Measurements from ENCODE around the gene SELPLG. TPM values are rescaled to one million over a fixed set of nuclear protein-coding genes. Genes with fewer than 3 reads are reported as not detected.

Gene SELPLG, protein sequence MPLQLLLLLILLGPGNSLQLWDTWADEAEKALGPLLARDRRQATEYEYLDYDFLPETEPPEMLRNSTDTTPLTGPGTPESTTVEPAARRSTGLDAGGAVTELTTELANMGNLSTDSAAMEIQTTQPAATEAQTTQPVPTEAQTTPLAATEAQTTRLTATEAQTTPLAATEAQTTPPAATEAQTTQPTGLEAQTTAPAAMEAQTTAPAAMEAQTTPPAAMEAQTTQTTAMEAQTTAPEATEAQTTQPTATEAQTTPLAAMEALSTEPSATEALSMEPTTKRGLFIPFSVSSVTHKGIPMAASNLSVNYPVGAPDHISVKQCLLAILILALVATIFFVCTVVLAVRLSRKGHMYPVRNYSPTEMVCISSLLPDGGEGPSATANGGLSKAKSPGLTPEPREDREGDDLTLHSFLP
- 0.34 TPM for total RNA-seq (ENCODE audit: unreplicated experiment)
- long read RNA-seq = 0 reads

GRCh38 chr12:108633534-108634248 lies at the start of gene SELPLG:
Gene SELPLG (minus strand): TSS chr12:108633894. CDS start chr12:108624307, 9,587 bp downstream.
- no peak within 1 kb of the TSS for H3K27ac Mint-ChIP-seq (ENCODE audit: unreplicated experiment)
- H3K4me3 Mint-ChIP-seq (ENCODE audit: unreplicated experiment) = no peak within 1 kb of the TSS
- H3K4me1 Mint-ChIP-seq (ENCODE audit: low read depth, unreplicated experiment) = peaks cover 26% of the 10 kb centered on the region
- DNase-seq = no peak
- H3K36me3 Mint-ChIP-seq (ENCODE audit: unreplicated experiment) = no peaks in the 10 kb centered on the region
- peaks cover 6% of the 10 kb centered on the region for H3K9me3 Mint-ChIP-seq (ENCODE audit: unreplicated experiment)
- H3K27me3 Mint-ChIP-seq (ENCODE audit: unreplicated experiment) = peaks cover 2% of the 10 kb centered on the region
- TF ChIP-seq, protein P1, sequence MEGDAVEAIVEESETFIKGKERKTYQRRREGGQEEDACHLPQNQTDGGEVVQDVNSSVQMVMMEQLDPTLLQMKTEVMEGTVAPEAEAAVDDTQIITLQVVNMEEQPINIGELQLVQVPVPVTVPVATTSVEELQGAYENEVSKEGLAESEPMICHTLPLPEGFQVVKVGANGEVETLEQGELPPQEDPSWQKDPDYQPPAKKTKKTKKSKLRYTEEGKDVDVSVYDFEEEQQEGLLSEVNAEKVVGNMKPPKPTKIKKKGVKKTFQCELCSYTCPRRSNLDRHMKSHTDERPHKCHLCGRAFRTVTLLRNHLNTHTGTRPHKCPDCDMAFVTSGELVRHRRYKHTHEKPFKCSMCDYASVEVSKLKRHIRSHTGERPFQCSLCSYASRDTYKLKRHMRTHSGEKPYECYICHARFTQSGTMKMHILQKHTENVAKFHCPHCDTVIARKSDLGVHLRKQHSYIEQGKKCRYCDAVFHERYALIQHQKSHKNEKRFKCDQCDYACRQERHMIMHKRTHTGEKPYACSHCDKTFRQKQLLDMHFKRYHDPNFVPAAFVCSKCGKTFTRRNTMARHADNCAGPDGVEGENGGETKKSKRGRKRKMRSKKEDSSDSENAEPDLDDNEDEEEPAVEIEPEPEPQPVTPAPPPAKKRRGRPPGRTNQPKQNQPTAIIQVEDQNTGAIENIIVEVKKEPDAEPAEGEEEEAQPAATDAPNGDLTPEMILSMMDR (IDR thresholded peaks at IDR 0.05; ENCODE audit: partially characterized antibody, unreplicated experiment) = no peak

GRCh38 chr12:108681317-108681716 lies 47.6 kb upstream of the SELPLG start:
- Mint-ChIP-seq H3K9me3 (ENCODE audit: unreplicated experiment) (peaks cover 1% of the 10 kb centered on the region), H3K4me1 (ENCODE audit: low read depth, unreplicated experiment) (peaks cover 10% of the 10 kb centered on the region), H3K4me3 (ENCODE audit: unreplicated experiment) (no peak overlapping the region), H3K27ac (ENCODE audit: unreplicated experiment) (no peak overlapping the region), H3K36me3 (ENCODE audit: unreplicated experiment) (no peaks in the 10 kb centered on the region), H3K27me3 (ENCODE audit: unreplicated experiment) (no peaks in the 10 kb centered on the region)
- no peak for DNase-seq
- TF ChIP-seq, protein P1 (IDR thresholded peaks at IDR 0.05; ENCODE audit: partially characterized antibody, unreplicated experiment) = no peak

DNA sequence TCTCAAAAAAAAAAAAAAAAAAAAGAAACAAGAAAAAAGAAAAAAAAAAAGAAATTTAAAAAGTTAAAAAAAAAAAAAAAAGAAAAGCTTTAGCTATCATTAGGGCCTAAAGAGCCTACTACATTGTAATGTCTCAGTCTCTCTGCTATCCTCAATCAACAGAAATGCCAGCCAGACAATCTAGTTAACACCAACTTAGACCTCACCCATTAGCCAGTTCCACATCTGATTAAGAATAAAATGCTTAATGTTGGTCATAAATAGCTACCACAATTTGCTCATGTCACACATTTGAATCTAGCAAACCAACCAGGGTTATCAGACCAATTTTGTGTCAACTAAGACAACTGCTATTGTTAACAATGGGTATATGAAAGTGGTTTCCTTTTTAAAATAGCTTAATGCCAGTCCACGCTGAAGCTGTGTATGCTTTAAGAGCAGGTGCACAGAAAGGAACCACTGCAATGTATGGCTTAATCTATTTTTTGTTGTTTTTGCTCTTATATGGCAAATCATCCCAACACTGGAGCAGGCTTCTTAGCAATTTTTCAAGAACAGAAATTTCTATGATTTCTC lies 45.5 kb upstream of the SELPLG start:
- no peak overlapping the region for H3K27ac Mint-ChIP-seq (ENCODE audit: unreplicated experiment)
- peaks cover 16% of the 10 kb centered on the region for H3K4me1 Mint-ChIP-seq (ENCODE audit: low read depth, unreplicated experiment)
- peaks cover 2% of the 10 kb centered on the region for H3K27me3 Mint-ChIP-seq (ENCODE audit: unreplicated experiment)
- TF ChIP-seq, protein P1 (IDR thresholded peaks at IDR 0.05; ENCODE audit: partially characterized antibody, unreplicated experiment) = no peak
- no peak overlapping the region for H3K4me3 Mint-ChIP-seq (ENCODE audit: unreplicated experiment)
- DNase-seq = no peak
- no peaks in the 10 kb centered on the region for H3K36me3 Mint-ChIP-seq (ENCODE audit: unreplicated experiment)
- peaks cover 4% of the 10 kb centered on the region for H3K9me3 Mint-ChIP-seq (ENCODE audit: unreplicated experiment)

- H3K4me3 Mint-ChIP-seq (ENCODE audit: unreplicated experiment) = no peak overlapping the region
- TF ChIP-seq, protein P1 (IDR thresholded peaks at IDR 0.05; ENCODE audit: partially characterized antibody, unreplicated experiment) = no peak
- peaks cover 4% of the 10 kb centered on the region for H3K9me3 Mint-ChIP-seq (ENCODE audit: unreplicated experiment)
- H3K4me1 Mint-ChIP-seq (ENCODE audit: low read depth, unreplicated experiment) = peaks cover 19% of the 10 kb centered on the region
- no peak for DNase-seq
- no peak overlapping the region for H3K27ac Mint-ChIP-seq (ENCODE audit: unreplicated experiment)
- H3K36me3 Mint-ChIP-seq (ENCODE audit: unreplicated experiment) = no peaks in the 10 kb centered on the region
- peaks cover 2% of the 10 kb centered on the region for H3K27me3 Mint-ChIP-seq (ENCODE audit: unreplicated experiment)
Observed at GRCh38 chr12:108678104-108678730, 44.5 kb upstream of the SELPLG start.
